GM21381 (cell line): ENCODE results near the gene ASAP2.

Experiments used
- ATAC-seq: cut with Tn5 transposase; IDR thresholded peaks from one replicate; pipeline ENCODE4 v1.9.1; 2021; ENCODE audit warnings: mild to moderate bottlenecking, moderate library complexity; ENCODE audit not compliant: unreplicated experiment

ASAP2 gene

DNA sequence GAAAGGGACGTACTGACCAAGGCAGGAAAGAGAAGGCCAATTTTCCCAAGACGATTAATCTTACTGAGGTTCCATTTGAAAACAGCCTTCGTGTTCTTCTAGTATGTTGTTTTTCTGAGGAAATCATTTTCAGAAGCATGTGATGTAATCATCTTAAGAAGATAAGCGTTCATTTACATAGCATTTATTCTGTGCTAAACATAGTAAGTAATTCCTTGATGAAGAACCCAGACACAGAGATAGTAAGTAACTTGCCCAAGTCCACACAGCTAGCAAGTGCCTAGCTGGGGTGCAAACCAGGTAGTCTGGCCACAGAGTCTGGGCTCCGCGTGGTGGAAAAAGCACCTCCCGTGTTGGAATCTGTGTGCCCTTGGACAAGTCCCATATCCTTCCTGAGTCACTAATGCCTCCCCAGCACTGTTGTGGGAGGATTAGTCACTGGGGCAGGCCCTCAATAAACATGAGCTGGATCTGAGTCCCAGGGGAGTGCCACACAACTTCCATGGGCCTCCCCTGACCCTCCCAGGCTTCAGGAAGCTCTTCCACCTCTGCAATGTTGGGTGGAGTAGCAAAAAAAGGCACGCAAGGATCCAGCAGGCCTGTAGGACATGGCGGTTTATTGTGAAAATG is 26.9 kb upstream of the ASAP2 start:
- no peak for ATAC-seq

DNA sequence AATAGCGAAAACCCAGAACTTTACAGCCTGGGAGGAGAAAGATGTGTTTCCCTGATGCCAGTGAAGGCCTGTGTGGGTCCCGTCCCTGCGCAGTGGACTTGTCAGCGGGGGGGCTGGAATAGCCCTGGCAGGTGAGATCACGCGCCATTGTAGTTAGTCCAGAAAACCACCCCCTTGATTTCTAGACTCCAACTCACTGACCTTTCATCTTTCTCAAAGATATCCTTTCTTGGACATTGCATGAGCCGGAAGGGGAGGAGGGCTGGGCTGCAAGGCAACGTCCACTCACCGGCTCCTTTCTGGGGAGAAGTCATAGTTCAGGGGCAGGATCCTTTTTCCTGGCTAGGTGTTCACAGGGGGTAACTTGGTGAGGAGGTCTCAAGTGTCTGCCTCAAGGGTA is 22.3 kb upstream of the ASAP2 start:
- no peak for ATAC-seq

DNA sequence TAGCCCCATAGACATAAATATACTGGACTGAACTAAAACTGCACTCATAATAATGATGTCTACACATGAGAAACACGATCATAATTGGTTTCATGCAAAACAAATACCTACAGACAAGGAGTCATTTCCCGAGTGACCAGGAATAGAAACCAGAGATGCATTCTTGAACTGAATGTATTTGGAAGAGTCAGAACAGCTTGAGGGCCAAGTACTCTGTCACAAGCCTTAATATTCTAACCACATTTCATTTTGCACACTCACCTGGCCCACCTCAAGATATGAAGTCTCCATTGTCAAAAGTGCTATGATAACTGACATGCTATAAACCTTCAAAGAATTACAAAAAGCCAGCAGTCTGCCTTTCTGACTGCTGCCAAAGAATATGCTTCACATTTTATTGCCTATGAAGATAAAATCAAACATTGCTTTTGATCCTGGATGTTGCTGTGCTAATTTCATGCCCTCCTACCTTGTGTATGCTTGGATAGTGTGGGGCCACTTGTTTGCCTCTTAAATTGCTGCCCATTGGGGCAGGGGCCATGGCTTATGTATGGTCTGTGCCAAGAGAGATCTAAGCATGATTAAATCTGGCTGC is 18.9 kb upstream of the ASAP2 start:
- ATAC-seq = no peak

DNA sequence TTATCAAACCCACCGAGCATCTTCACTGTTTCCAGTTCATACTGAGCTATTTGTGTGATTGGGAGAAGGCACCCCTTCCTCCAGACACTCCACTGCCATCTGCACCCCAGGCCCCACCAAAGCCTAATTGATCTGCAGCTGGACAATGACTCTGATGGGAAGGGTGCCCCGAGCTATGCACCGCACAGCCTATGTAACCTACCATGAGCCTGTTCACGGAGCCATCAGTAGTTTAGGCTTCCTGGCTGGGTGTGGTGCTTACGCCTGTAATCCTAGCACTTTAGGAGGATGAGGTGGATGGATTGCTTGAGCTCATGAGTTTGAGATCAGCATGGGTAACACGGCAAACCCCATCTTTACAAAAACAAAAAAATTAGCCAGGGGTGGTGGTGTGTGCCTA is 17.8 kb upstream of the ASAP2 start:
- no peak for ATAC-seq

DNA sequence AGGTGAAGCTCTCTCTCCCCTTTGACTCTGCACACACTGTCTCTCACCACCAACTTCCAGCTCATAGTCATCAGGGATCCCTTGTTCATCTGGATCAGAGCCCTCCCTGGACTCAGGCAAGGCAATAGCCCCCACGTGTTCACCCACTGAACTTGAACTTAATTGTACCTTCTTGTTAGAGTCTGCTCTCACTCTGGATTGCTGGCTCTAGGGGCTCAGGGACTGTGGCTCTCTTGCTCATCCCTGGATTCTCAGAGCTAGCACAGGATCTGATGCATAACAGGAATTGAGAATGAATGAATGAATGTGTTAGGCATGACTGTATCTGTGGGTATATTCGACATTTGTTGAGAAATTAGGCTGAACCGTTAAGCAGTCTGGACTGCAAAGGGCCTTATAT is 16.7 kb upstream of the ASAP2 start:
- no peak for ATAC-seq

DNA sequence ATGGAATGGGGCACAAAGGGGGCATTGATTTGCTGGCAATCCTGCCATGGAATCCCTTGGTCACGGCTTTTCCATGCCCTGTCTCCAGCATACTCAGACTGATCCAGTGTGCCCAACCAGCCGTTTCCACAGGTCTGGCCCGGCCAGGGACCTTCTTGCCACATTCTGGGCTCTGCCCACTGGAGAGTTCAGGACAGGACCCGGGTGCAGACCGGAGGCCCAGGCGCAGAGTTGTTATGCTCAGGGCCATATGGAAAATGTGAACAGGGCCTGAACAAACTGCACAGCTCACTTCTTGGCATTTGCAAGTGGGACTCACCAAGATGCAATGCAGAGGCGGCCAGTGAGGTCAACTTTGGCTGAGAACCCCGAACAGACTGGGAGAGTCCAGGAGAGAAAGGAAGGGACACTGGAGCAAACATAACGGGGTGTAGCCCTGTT is 15.6 kb upstream of the ASAP2 start:
- no peak for ATAC-seq

DNA sequence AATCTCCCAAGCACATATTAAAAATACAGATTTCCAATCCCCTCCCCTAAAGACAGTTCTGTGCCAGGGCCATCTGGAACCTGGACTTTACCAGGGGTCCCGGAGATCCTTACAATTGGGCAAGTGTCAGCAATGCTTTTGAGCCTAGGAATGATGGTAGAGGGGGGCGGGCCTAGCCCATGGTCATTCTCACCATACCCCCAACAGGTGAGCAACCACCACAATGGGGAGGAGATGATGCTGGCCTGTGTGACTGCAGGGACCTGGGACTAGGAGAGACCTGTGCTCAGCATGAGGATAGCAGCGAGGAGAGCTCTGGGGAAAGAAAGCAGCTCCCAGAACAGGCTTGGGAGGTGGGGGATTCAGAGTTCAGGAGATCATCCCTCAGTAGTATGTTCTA is 13.9 kb upstream of the ASAP2 start:
- ATAC-seq = no peak

DNA sequence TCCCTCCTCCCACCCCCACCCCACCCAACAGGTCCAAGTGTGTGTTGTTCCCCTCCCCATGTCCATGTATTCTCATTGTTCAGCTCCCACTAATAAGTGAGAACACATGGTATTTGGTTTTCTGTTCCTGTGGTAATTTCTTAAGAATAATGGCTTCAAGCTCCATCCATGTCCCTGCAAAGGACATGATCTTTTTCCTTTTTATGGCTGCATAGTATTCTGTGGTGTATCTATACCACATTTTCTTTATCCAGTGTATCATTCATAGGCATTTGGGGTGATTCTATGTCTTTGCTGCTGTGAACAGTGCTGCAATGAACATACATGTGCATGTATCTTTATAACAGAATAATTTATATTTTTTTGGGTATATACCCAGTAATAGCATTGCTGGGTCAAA is 12.3 kb upstream of the ASAP2 start:
- no peak for ATAC-seq

DNA sequence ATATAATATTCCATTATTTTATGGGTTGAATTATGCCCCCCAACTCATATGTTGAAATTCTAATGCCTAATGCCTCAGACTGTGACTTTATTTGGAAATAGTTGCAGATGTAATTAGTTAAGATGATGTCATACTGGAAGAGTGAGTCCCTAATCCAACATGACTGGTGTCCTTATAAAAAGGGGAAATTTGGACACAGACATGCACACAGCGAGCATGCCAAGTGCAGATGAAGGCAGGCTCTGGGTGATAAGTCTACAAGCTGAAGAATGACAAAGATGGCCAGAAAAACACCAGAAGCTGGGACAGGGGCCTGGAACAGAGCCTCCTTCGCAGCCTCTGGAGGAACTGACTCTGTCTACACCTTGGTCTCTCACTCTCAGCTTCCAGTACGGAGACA is 10.0 kb upstream of the ASAP2 start:
- no peak for ATAC-seq

DNA sequence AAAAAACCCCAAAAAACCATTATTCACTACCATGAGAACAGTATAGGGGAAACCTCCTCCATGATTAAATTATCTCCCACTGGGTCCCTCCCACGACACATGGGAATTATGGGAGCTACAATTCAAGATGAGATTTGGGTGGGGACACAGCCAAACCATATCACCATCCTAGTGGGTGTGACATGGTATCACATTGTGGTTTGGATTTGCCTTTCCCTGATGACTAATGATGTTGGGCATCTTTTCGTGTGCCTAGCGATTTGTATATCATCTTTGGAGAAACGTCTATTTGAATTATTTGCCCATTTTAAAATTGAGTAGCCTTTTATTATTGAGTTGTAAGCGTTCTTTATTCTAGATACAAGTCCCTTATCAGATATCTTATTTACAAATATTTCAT is 8.7 kb upstream of the ASAP2 start:
- no peak for ATAC-seq

DNA sequence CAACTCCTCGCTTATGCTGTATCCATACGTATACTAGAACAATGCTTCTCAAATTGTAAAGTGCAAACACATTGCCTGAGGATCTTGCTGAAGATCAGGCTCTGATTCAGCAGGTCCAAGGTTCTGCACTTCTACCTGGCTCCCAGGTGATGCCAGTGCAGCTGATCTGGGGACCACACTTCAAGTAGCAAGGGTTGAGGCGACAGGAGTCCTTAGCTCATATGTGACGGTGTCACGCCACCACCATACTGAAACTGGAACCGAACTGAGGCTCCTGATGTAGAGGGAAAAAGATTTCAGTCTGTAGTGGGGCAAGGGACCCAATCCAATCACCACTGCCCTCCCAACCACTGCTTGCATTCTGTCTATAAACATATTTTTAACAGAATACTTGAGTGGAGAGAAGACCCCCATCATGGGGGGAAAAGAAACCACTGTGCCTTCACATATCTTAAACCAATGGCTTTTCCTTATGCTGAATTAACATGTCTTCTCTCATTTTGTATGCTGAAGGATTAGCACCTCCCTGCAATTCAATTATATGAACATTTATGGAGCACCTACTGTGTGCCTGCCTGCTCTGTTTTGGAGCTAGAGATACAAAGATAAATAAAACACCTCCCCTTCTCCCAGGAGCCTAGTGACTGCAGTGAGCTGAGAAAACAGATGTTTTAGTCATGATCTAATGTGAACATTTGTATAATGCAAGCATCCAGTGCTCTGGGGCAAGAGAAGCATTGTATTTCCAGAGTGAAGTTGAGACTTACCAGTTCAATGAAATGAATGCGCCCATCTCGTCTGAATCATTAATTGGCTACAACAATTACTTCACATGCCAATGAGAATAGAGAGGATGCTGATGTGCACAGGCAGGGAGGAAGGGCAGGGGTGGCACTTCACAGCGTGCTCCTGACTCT is 6.6 kb upstream of the ASAP2 start:
- ATAC-seq = no peak

DNA sequence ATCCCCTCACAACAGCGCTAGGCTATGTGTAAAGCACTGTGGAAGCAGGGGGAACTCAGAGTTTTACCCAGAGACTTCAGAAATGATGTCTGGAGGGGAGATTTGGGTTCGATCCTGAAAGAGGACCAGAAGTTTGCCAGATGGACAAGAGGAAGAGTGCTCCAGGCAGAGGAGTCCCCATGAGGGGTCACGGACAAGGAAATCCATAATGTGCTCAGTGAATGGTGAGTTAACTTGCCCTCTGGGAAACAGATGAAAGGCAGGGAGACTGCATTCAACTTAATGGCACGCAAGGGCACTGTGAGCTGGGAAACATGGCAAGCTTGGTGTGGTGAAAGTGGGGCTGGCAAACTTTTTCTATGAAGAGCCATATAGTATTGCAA is 6.0 kb upstream of the ASAP2 start:
- ATAC-seq = no peak

DNA sequence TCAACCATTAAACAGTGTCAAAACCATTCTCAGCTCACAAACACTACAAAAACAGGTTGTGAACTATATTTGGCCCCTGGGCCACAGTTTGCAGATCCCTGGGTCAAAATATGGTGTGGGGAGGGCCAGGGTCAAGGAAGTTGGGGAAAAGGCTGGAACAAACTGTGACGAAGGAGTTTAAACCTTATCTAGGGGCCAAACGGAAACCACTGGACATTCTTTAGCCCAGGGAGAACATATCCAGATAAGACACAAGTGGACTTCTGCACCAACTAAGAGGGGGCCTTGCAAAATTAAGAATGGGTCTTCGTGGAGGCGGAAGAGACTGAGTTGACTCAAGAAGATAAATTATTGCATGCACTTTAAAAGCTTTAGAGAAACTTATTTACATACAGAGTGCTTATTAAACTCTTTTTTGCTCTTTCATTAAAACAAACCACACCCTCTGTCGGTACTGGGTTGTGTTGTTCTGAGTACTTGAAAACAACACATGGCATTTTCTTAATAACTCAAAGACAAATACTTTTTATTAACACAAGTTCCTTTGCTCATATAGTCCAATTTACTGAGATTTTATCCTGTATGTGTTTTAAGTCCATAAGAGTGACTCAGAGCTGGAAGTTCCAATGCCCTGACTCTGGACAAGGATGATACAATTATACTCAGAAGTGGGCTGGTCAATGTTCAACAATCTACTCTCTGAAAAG is 5.3 kb upstream of the ASAP2 start:
- no peak for ATAC-seq

DNA sequence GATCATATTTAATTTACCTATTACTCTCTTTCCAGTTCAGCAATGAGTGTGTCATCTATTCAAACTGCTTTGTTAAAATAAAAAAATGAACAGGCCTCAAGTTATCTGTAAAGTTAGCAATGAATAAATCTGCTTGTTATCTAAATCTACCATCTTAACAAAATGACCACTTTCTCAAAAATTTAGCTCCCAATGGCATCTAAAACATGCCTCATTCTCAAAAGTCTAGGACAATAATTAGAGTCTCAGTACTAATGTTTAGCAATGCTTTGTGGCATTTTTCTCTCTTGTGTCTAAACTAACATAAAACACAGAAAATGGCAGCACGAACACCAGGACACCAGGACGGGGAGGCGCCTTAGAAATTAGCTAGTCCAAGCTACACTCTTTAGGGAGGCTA is 3.6 kb upstream of the ASAP2 start:
- ATAC-seq = no peak

DNA sequence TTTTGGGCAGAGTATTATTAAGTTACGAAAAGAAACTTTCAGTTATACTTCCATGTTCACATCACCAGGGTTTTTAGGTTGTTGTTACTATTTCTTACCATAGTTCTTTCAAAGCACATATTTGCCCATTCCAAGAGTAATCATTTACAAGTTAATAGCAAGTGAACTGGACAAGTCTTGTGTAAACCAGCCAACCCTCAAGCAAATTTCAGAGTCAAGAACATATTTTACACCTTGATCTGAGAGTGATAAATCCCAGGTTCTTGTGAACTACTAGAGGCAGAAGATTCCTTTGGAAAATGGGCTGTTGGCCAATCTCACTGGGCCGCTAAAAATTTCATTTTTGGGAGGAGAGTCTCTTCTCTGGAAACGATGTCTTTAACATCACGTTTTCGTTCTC is 2.7 kb upstream of the ASAP2 start:
- no peak for ATAC-seq

DNA sequence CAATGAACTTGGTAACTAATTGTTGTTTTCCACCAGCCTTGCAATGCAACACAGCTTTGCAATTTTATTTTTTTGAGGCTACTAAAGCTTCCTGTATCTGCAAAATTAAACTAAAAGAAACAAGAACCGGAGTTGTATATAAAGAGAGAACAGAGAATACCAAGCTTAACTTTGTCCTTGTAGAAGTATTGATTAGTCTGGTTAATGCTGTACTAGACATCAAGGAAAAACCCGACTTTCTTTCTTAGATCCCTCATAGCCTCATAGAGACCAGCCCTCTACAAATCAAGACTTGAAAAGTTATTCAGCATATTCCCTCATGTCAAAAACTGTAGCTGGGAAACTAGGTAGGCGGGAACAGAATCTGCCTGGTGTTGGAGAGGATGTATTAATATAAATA is 1.7 kb upstream of the ASAP2 start:
- no peak for ATAC-seq

DNA sequence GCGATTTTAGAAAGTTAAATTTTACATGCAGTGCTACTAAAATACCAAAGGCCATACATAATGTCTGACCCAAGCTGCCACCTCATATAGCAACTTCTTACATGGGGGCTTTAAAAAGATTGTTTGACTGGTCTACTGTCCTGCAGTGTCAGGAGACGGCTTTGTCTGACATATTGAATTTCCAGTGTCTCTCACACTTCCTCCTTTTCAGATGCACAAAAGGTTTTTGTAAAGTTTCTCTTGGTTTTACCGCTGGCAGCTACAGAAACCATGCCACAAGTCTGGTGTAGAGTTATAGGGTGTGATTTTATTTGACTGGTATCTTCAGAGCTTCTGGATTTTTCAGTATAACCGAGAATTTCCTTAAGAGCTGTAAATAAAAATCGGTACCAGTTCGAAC is 1.1 kb upstream of the ASAP2 start:
- ATAC-seq = no peak

DNA sequence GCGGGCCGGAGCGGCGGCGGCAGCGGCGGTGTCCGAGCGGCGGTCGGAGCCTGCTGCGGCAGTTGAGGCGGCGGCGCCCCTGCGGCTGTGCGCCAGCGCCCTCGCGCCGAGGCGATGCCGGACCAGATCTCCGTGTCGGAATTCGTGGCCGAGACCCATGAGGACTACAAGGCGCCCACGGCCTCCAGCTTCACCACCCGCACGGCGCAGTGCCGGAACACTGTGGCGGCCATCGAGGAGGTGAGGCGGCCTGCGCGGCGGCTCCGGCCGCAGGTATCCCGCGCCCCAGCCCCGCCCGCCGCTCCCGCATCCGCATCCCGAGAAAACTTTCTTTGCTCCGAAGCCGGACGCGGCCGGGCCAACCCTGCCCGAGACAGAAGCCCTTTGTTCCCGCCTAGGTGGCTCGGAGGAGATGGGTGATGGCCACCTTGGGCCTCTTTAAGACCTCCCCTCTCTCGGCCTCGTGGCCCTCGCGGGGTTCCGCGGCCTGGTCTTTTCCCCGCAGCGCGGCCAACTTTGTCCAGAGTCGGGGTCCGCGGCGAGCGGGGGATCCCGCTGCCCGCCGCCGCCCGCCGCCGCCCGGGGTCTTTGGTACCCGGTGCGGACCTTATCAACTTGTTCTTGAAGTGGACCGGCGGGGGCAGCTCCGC is 504 bp downstream of the ASAP2 start:
- peak; percentile 12 for ATAC-seq

DNA sequence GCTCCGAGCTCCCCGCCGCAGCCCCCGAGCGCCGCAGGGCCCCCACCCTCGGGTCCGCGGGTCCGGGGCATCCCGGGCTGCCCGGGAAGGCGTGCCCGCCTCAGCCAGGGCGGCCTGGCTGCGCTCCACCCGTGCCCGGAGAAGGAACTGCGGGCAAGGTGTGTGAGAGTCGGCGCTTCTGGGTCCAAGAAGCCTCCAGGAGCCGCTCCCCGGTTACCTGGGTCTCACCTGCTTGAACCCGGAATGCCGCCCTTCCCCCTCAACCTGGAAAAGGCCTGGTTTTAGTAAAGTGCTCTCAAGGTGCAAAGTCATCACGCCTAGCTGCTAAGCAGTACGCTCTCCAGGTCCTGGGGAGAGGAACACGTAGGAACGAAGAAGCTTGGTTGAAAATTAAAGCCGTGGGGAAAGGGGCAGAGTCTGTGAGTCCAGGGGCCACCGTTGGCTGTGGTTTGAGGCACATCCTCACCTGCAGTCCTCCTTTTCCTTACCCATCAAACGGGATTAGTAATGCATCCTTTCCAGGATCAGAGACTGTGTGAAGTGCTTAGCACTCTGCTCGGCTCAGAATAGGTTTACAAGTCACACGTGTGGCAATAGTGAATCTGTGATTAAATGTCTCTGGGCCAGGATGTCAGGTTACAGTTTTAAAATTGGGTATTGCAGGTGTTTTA is 1.2 kb downstream of the ASAP2 start:
- ATAC-seq = no peak

DNA sequence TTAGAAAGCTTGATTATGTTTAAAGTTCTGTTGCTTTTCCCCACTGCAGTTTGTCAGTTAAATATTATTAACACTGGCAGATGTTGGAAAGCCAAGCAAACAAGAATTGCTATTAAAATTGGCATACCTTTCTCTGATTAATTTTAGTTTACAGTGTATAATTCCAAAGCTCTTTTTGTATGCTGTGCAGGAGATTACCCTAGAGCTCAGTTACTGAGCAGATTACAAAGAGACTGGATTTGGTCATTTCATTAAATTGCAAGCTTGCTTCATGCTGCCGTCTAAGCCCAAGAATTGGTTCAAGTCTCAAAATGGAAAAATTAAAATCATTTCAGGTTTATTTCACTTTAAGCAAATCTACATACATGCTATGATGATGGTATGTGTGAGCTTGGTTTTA is 2.3 kb downstream of the ASAP2 start:
- no peak for ATAC-seq

DNA sequence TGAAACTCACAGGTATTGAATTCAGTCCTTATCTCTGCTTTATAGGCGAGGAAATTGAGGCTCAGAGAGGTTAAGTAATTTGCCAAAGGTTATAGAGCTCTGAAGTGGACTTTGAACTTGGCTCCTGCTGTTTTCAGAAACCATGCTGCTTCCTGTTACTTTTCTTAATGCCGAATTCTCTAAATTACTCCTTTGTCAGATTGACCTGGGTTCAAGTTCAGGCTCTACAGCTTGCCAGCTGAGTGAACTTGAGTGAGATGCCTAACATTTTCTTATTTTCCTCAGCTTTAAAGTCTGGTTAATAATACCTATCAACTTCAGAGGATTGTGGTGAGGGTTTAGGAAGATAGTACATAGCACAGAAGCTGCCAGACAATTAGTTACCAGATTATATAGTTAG is 3.4 kb downstream of the ASAP2 start:
- ATAC-seq = no peak
